Measurements from ENCODE around the gene GPR25. TPM values are rescaled to one million over a fixed set of nuclear protein-coding genes. Genes with fewer than 3 reads are reported as not detected.
"Not testable (repeated sequence)": the region's sequence is repeated elsewhere in the genome, so short reads cannot be mapped to it uniquely, and the experiment has no call there.

GPR25 gene
- total RNA-seq, 3 donors from 2014 or later = not detected

DNA sequence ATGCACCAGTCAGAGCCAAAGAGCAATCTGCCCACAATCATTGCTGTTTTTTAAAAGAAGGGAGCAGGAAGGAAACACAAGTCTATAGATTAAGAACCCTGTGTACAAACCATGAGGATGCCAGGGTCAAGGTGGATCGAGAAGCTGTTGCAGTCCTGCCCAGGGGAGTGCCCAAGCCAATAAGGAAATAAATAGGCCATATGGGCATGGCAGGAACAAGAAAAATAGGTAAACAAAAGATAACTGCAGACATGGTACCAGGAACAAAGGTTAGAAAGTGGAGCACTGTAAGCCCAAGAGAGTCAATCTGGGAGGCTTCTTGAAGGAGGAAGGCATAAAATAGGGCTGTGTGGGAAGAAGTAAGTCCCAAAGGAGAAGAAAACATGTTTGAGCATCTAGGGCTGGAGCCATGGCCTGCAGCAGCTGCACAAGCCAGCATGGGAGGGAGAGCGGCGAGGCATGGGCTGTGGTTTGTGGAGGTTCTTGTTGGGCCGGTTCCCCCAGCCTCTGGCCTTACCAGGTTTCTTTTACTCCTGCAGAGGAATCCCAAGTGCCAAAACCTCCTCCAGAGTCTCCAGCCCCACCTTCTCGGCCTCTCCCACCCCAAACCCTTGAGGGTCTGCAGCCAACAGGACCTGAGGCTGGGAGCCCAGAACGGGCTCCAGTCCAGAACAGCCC lies 35.5 kb downstream of the GPR25 start:
- H3K4me3 ChIP-seq = no peak overlapping the region
- H3K36me3 ChIP-seq (ENCODE audit: low read depth) = no peaks in the 10 kb centered on the region
- peak; percentile 85 for ATAC-seq
- no peaks in the 10 kb centered on the region for H3K9me3 ChIP-seq
- H3K4me1 ChIP-seq (ENCODE audit: low read depth) = peaks cover 65% of the 10 kb centered on the region
- DNase-seq = peak in 2 of 3 donors; percentile 55 to 83
- TF ChIP-seq, protein P1, sequence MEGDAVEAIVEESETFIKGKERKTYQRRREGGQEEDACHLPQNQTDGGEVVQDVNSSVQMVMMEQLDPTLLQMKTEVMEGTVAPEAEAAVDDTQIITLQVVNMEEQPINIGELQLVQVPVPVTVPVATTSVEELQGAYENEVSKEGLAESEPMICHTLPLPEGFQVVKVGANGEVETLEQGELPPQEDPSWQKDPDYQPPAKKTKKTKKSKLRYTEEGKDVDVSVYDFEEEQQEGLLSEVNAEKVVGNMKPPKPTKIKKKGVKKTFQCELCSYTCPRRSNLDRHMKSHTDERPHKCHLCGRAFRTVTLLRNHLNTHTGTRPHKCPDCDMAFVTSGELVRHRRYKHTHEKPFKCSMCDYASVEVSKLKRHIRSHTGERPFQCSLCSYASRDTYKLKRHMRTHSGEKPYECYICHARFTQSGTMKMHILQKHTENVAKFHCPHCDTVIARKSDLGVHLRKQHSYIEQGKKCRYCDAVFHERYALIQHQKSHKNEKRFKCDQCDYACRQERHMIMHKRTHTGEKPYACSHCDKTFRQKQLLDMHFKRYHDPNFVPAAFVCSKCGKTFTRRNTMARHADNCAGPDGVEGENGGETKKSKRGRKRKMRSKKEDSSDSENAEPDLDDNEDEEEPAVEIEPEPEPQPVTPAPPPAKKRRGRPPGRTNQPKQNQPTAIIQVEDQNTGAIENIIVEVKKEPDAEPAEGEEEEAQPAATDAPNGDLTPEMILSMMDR (IDR thresholded peaks at IDR 0.05) = no peak
- intact Hi-C loops (cut with DNase I, micrococcal nuclease) = no loop called here

DNA sequence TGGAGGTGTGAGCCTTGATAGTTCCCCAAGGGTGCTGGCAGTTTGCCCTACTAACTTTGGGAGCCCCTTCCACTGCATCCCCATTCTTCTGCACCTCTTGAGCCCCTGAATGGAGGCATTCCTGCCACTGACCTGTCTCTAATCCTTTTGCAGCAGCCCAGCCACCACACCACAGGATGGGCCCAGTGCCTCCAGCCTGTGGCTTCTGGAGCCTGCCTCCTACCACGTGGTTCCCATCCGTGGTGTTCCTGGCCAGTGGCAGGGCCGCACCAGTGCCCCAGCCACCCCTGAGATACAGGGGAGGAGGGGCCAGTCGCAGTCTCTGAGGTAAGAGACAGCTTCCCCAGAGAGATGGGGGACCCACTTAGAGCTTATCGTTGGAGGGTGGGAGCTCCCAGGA lies 36.3 kb downstream of the GPR25 start:
- Histone ChIP-seq H3K9me3 (no peaks in the 10 kb centered on the region), H3K4me3 (no peak overlapping the region), H3K4me1 (ENCODE audit: low read depth) (peaks cover 58% of the 10 kb centered on the region), H3K36me3 (ENCODE audit: low read depth) (no peaks in the 10 kb centered on the region)
- TF ChIP-seq, protein P1 (IDR thresholded peaks at IDR 0.05) = no peak
- DNase-seq (no peak), ATAC-seq (no peak)
- intact Hi-C loops (cut with DNase I, micrococcal nuclease) = no loop called here

DNA sequence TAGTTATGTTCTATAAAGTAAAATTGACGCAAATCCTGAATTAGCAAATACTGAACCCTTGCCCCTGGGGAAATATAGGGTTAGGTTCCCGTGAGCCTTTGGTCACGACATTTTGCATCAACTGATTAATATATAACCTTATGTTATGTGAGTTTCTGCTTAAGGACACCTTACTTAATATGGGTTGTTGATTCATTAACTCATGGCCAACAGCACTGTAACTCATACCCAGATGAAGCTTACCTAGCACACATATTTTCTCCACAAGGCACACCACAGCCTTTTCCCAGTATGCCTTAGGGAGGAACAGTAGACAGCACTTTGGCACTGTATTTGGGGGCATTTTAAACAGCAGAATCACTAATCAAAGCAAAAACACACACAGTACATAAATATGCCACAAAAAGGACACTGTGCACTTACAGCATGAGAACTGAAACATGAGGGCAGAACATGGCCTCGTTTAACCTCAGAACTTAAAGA lies 37.0 kb downstream of the GPR25 start:
- H3K9me3 ChIP-seq = no peaks in the 10 kb centered on the region
- intact Hi-C loops (cut with DNase I, micrococcal nuclease) = no loop called here
- H3K4me1 ChIP-seq (ENCODE audit: low read depth) = peaks cover 50% of the 10 kb centered on the region
- H3K36me3 ChIP-seq (ENCODE audit: low read depth) = no peaks in the 10 kb centered on the region
- DNase-seq (no peak), ATAC-seq (no peak)
- no peak overlapping the region for H3K4me3 ChIP-seq
- TF ChIP-seq, protein P1 (IDR thresholded peaks at IDR 0.05) = no peak

DNA sequence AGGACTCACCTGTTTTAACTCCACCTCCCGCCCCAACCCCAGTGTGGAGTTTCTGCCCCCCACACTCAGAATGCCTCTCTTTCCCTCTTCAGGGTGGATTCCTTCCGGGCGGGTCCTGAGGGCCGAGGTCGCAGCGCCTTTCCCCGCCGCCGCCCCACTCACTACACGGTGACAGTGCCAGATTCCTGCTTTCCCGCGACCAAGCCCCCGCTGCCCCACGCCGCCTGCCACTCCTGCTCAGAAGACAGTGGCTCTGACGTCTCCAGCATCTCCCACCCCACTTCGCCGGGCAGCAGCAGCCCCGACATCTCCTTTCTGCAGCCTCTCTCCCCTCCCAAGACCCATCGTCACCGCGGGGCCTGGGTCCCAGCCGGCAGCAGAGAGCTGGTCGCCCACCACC lies 38.6 kb downstream of the GPR25 start:
- ATAC-seq (no peak), DNase-seq (no peak)
- Histone ChIP-seq H3K36me3 (ENCODE audit: low read depth) (no peaks in the 10 kb centered on the region), H3K9me3 (no peaks in the 10 kb centered on the region), H3K4me3 (no peak overlapping the region), H3K4me1 (ENCODE audit: low read depth) (peaks cover 42% of the 10 kb centered on the region)
- TF ChIP-seq, protein P1 (IDR thresholded peaks at IDR 0.05) = no peak
- intact Hi-C loops (cut with DNase I, micrococcal nuclease) = no loop called here

DNA sequence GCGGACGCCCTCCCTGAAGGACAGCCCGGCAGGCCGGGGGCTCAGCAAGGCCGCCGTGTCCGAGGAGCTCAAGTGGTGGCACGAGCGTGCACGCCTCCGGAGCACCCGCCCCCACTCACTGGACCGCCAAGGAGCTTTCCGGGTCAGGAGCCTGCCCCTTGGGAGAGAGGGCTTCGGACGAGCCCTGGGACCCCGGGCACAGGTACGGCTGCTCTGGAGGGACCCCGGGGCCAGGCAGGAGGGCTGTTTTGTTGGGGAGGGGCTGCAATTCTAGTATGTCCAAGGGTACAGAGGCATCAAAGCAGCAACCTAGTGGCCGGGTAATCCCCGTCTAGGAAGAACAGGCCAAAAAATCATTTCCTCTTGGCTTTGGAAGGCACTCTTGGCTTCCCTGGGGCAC lies 39.2 kb downstream of the GPR25 start:
- peaks cover 38% of the 10 kb centered on the region for H3K4me1 ChIP-seq (ENCODE audit: low read depth)
- DNase-seq; H3K9me3 ChIP-seq; intact Hi-C loops (cut with DNase I, micrococcal nuclease); H3K4me3 ChIP-seq; ATAC-seq; H3K36me3 ChIP-seq (ENCODE audit: low read depth): not testable (repeated sequence)

DNA sequence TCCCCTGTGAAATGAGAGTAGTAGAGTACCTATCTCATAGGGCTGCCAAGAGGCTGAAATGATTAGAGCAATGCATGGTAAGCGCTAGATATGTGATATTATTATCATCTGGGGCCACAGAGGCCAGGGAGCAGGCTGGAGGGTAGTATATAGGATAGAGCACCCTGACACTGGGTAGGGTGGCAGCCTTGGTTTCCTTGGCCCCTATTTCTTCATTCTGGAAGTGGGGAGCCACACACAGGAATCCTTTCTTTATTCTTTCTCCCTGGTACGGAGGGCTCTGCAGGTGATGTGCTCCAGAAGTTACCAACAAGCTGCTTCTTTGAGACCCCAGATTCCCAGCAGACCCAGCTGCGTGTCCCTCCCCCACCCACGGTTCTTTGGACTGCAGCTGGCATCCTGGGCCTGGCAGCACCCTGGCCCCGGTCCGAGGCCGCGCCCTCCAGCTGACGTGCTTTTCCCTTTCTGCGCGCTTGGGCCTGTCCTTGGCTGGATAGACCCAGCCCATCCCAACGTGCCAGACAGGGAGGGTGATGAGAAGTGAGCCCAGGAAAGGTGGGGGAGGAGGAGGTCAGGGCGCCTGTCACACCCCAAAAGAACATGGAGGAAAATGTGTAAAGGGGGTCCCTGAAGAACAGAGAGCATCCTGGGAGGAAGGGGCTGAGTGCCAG lies 40.1 kb downstream of the GPR25 start:
- TF ChIP-seq, protein P1 (IDR thresholded peaks at IDR 0.05) = no peak
- H3K36me3 ChIP-seq (ENCODE audit: low read depth) = no peaks in the 10 kb centered on the region
- no peak overlapping the region for H3K4me3 ChIP-seq
- H3K4me1 ChIP-seq (ENCODE audit: low read depth) = peaks cover 32% of the 10 kb centered on the region
- ATAC-seq (peak; percentile 54), DNase-seq (peak; percentile 73 to 80 (median 79))
- intact Hi-C loops (cut with DNase I, micrococcal nuclease) = no loop called here
- no peaks in the 10 kb centered on the region for H3K9me3 ChIP-seq
